Measurements from ENCODE around the gene CALML5. TPM values are rescaled to one million over a fixed set of nuclear protein-coding genes. Genes with fewer than 3 reads are reported as not detected.

Gene CALML5
- total RNA-seq, 4 donors from 2014 or later, result not detected

- Histone ChIP-seq H3K27me3 (no peaks in the 10 kb centered on the region), H3K9me3 (no peaks in the 10 kb centered on the region), H3K4me3 (no peak overlapping the region), H3K27ac (no peak overlapping the region), H3K36me3 (no peaks in the 10 kb centered on the region), H3K4me1 (peaks cover 0 to 19% (median 15%) of the 10 kb centered on the region in 4 donors)
- DNase-seq, result peak; percentile 6
- in situ Hi-C loops (cut with MboI; ENCODE audit: low pct_ligation_motif_present in 1 of 4, low pct_unique_long_range_greater_than_20kb in 1 of 4, low sequenced_read_pairs in 3 of 4), result no loop called here
- TF ChIP-seq EP300 (IDR thresholded peaks at IDR 0.05; ENCODE audit: low read depth) (no peak), POLR2AphosphoS5 (IDR thresholded peaks at IDR 0.05) (no peak), POLR2A (IDR thresholded peaks at IDR 0.05) (no peak), CTCF (IDR thresholded peaks at IDR 0.05) (no peak)
- intact Hi-C loops (cut with DNase I; ENCODE audit: low total_unique reads), result no loop called here
- 47 to 65% methylated on average over 2 to 12 of the region's 12 CpGs for WGBS, 2 donors (ENCODE audit: low coverage in 1 of 2)
Observed at GRCh38 chr10:5502061-5502521, 2.7 kb upstream of the CALML5 start.

DNA sequence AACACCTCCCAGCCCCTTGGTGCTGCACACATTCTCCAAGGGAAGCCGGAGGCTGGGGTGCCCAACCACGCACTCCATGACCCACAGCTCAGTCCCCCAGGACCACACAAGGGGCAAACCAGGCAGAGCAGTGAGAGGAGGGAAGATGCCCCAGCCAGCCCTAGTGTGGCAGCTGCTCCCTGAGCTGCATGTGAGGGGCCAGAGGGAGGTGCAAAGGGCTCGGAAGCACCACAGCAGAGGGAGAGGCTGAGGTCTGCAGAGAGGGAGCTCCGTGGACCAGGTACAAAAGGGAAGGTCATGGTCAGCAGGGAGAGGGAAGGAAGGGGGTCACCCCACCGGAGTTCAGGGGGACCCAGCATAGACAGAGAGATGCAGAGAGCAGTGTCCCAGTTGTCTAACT is 1.5 kb upstream of the CALML5 start:
- intact Hi-C loops (cut with DNase I; ENCODE audit: low total_unique reads) (no loop called here), in situ Hi-C loops (cut with MboI; ENCODE audit: low pct_ligation_motif_present in 1 of 4, low pct_unique_long_range_greater_than_20kb in 1 of 4, low sequenced_read_pairs in 3 of 4) (no loop called here)
- WGBS, 2 donors (ENCODE audit: low coverage in 1 of 2), result 61 to 72% methylated on average over 3 to 5 of the region's 5 CpGs
- no peaks in the 10 kb centered on the region for H3K27me3 ChIP-seq
- no peak overlapping the region for H3K4me3 ChIP-seq
- TF ChIP-seq POLR2A (IDR thresholded peaks at IDR 0.05) (no peak), POLR2AphosphoS5 (IDR thresholded peaks at IDR 0.05) (no peak), EP300 (IDR thresholded peaks at IDR 0.05; ENCODE audit: low read depth) (no peak), CTCF (IDR thresholded peaks at IDR 0.05) (no peak)
- DNase-seq, result no peak
- H3K36me3 ChIP-seq, result no peaks in the 10 kb centered on the region
- no peak overlapping the region for H3K27ac ChIP-seq
- peaks cover 0 to 19% (median 15%) of the 10 kb centered on the region in 4 donors for H3K4me1 ChIP-seq
- H3K9me3 ChIP-seq, result no peaks in the 10 kb centered on the region

DNA sequence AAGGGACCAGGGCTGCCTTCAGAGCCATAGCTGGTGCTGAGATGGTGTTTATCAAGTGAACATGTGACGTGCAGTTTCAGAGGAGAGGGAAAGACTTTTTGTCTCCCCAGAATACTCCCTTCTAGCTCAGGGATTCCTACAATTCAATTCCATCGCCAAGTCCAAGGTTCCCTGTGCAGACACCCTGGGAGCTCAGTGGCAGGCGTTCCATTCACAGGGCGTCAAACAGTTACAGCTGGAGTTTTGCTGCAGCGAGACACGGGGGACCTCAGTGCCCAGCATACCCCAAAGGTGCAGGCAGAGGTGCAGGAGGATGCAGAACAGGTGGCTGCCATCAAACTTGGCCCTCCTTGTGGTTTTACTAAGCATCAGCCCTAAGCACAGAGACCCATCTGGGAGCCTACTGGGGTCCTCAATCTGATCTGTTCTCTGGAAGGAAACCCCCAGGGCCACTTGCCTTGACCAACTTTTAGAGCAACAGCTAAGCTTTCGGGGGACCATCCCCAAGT is 846 bp upstream of the CALML5 start:
- in situ Hi-C loops (cut with MboI; ENCODE audit: low pct_ligation_motif_present in 1 of 4, low pct_unique_long_range_greater_than_20kb in 1 of 4, low sequenced_read_pairs in 3 of 4) (no loop called here), intact Hi-C loops (cut with DNase I; ENCODE audit: low total_unique reads) (no loop called here)
- Histone ChIP-seq H3K27me3 (no peaks in the 10 kb centered on the region), H3K36me3 (no peaks in the 10 kb centered on the region), H3K4me3 (no peak overlapping the region), H3K27ac (no peak overlapping the region), H3K4me1 (peaks cover 0 to 19% (median 15%) of the 10 kb centered on the region in 4 donors), H3K9me3 (no peaks in the 10 kb centered on the region)
- TF ChIP-seq POLR2AphosphoS5 (IDR thresholded peaks at IDR 0.05), result no peak
- TF ChIP-seq EP300 (IDR thresholded peaks at IDR 0.05; ENCODE audit: low read depth), result no peak
- no peak for TF ChIP-seq POLR2A (IDR thresholded peaks at IDR 0.05)
- TF ChIP-seq CTCF (IDR thresholded peaks at IDR 0.05), result no peak
- WGBS, 2 donors (ENCODE audit: low coverage in 1 of 2), result 81% methylated on average over 7 of the region's 7 CpGs; no CpG with 5 or more reads in 1 of the 2 donors
- no peak for DNase-seq

DNA sequence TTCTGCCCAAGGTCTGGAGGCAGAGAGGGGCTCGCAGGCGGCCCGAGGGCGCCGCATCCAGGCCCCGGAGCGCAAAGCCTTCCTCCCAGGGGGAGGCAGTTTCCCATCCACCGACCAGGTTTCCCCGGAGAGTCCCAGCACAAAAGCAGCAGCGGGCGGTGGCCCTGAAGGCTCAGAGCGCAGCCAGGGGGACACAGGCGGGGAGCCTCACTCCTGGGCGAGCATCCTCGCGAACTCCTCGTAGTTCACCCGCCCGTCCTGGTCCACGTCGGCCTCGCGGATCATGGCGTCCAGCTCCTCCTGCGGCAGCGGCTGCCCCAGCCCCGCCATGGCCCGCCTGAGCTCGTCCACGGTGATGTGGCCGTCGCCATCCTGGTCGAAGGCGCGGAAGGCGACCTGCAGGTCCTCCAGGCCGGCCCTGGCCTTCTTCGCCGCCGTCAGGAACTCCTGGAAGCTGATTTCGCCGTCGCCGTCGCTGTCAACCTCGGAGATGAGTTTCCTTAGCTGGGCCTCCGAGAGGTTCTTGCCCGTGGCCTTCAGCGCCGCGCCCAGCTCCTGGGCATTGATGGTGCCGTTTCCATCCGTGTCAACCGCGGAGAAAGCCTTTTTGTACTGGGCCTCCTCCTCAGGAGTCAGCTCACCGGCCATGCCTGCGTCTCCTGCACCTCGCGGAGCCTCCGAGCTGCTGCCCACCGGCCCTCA is 428 bp downstream of the CALML5 start:
- Histone ChIP-seq H3K27ac (no peak overlapping the region), H3K4me1 (peaks cover 0 to 15% (median 13%) of the 10 kb centered on the region in 4 donors), H3K36me3 (no peaks in the 10 kb centered on the region), H3K27me3 (no peaks in the 10 kb centered on the region), H3K4me3 (no peak overlapping the region), H3K9me3 (no peaks in the 10 kb centered on the region)
- 94% methylated on average over 53 of the region's 61 CpGs; no CpG with 5 or more reads in 1 of the 2 donors for WGBS, 2 donors (ENCODE audit: low coverage in 1 of 2)
- DNase-seq, result no peak
- intact Hi-C loops (cut with DNase I; ENCODE audit: low total_unique reads), result no loop called here
- TF ChIP-seq CTCF (IDR thresholded peaks at IDR 0.05), result no peak
- in situ Hi-C loops (cut with MboI; ENCODE audit: low pct_ligation_motif_present in 1 of 4, low pct_unique_long_range_greater_than_20kb in 1 of 4, low sequenced_read_pairs in 3 of 4), result no loop called here

Measured in transverse colon (tissue), 4 donors.